ENCODE measurements around the gene BCAS3.
"Not testable (repeated sequence)": the region's sequence is repeated elsewhere in the genome, so short reads cannot be mapped to it uniquely, and the experiment has no call there.

BCAS3 gene

GRCh38 chr17:61354895-61355874 lies 677.5 kb downstream of the BCAS3 start:
- no peak for DNase-seq

- not testable (repeated sequence) for DNase-seq
Measured at GRCh38 chr17:61357061-61357460, 679.4 kb downstream of the BCAS3 start.

GRCh38 chr17:61359513-61359912 lies 681.9 kb downstream of the BCAS3 start:
- DNase-seq = not testable (repeated sequence)

- DNase-seq = no peak
Measured at GRCh38 chr17:61360318-61360943, 682.8 kb downstream of the BCAS3 start.

- no peak for DNase-seq
Measured at GRCh38 chr17:61361084-61361483, 683.4 kb downstream of the BCAS3 start.

- DNase-seq = no peak
Measured at GRCh38 chr17:61362396-61362795, 684.7 kb downstream of the BCAS3 start.

- DNase-seq = no peak
Measured at GRCh38 chr17:61362852-61363600, 685.4 kb downstream of the BCAS3 start.

GRCh38 chr17:61363601-61364462 lies 686.2 kb downstream of the BCAS3 start:
- no peak for DNase-seq

GRCh38 chr17:61364463-61364846 lies 686.8 kb downstream of the BCAS3 start:
- DNase-seq = no peak

- DNase-seq = no peak
Measured at GRCh38 chr17:61366076-61366714, 688.5 kb downstream of the BCAS3 start.

- no peak for DNase-seq
Measured at GRCh38 chr17:61366715-61367413, 689.2 kb downstream of the BCAS3 start.

- no peak for DNase-seq
Measured at GRCh38 chr17:61368049-61368831, 690.6 kb downstream of the BCAS3 start.

GRCh38 chr17:61368832-61369450 lies 691.3 kb downstream of the BCAS3 start:
- DNase-seq = no peak

GRCh38 chr17:61369751-61370150 lies 692.1 kb downstream of the BCAS3 start:
- DNase-seq = no peak

- DNase-seq = no peak
Measured at GRCh38 chr17:61371179-61371578, 693.5 kb downstream of the BCAS3 start.

- no peak for DNase-seq
Measured at GRCh38 chr17:61371606-61372005, 694.0 kb downstream of the BCAS3 start.

GRCh38 chr17:61372436-61372835 lies 694.8 kb downstream of the BCAS3 start:
- no peak for DNase-seq

- no peak for DNase-seq
Measured at GRCh38 chr17:61376931-61377838, 699.5 kb downstream of the BCAS3 start.
